NB4 (cell line): ENCODE data around the gene KCTD1.

Experiments
- DNase-seq: peaks from one replicate; pipeline ENCODE4 v3.0.0; 2010; ENCODE audit warnings: low read depth
- H3K4me3 ChIP-seq: one replicate; pipeline ENCODE4 v1.5.1; 2011; ENCODE audit warnings: mild to moderate bottlenecking, low read depth, low read length, moderate library complexity
- CTCF ChIP-seq: IDR thresholded peaks from one replicate; pipeline ENCODE4 v1.5.1; 2012; ENCODE audit warnings: low read depth, low read length
- MAX ChIP-seq: IDR thresholded peaks from 2 replicates; pipeline ENCODE4 v1.6.1; 2011; ENCODE audit warnings: low read depth, low read length
- MYC ChIP-seq: IDR thresholded peaks from 2 replicates; pipeline ENCODE4 v1.6.1; 2011; ENCODE audit warnings: low read depth, low read length
- POLR2A ChIP-seq: IDR thresholded peaks from 2 replicates; pipeline ENCODE4 v1.6.1; 2011; ENCODE audit warnings: mild to moderate bottlenecking; ENCODE audit not compliant: insufficient read length; ENCODE audit errors: extremely low read depth

The KCTD1 gene

GRCh38 chr18:26419746-26420145 lies 128.6 kb downstream of the KCTD1 start:
- TF ChIP-seq POLR2A (no peak), CTCF (no peak), MYC (no peak), MAX (no peak)
- H3K4me3 ChIP-seq = no peak overlapping the region
- DNase-seq = no peak

- DNase-seq = no peak
- no peak overlapping the region for H3K4me3 ChIP-seq
- TF ChIP-seq MYC (no peak), MAX (no peak), POLR2A (no peak), CTCF (no peak)
These were observed 130.1 kb downstream of the KCTD1 start for GRCh38 chr18:26418225-26418624.

GRCh38 chr18:26417190-26417589 lies 131.2 kb downstream of the KCTD1 start:
- TF ChIP-seq POLR2A (no peak), MAX (no peak), CTCF (no peak), MYC (no peak)
- no peak for DNase-seq
- no peak overlapping the region for H3K4me3 ChIP-seq

GRCh38 chr18:26416652-26417150 lies 131.7 kb downstream of the KCTD1 start:
- no peak for TF ChIP-seq CTCF
- no peak for TF ChIP-seq MAX
- no peak overlapping the region for H3K4me3 ChIP-seq
- DNase-seq = no peak

GRCh38 chr18:26415631-26416030 lies 132.7 kb downstream of the KCTD1 start:
- TF ChIP-seq MAX (no peak), CTCF (no peak), POLR2A (no peak), MYC (no peak)

GRCh38 chr18:26414901-26415440 lies 133.4 kb downstream of the KCTD1 start:
- H3K4me3 ChIP-seq = no peak overlapping the region
- DNase-seq = no peak
- no peak for TF ChIP-seq MAX
- no peak for TF ChIP-seq MYC
- no peak for TF ChIP-seq CTCF
- no peak for TF ChIP-seq POLR2A

More at GRCh38 chr18:26415631-26416030, 132.7 kb downstream of the KCTD1 start:
- no peak overlapping the region for H3K4me3 ChIP-seq
- no peak for DNase-seq
